Fibroblast of villous mesenchyme (primary cell): Measurements from ENCODE around the gene MED15. TPM values are rescaled to one million over a fixed set of nuclear protein-coding genes. Genes with fewer than 3 reads are reported as not detected.

Experiments used
- DNase-seq: peaks from one replicate; pipeline ENCODE4 v3.0.0-alpha.2; 2010; ENCODE audit warnings: low read depth
- H3K4me3 ChIP-seq: 2 replicates; pipeline ENCODE4 v1.5.1; 2011; ENCODE audit warnings: low read depth, mild to moderate bottlenecking, low read length
- CTCF ChIP-seq: IDR thresholded peaks from 2 replicates; pipeline ENCODE4 v1.5.1; 2012; ENCODE audit warnings: low read depth, mild to moderate bottlenecking, low read length; ENCODE audit not compliant: insufficient read depth
- total RNA-seq: library from RNA; depleted of rRNA; stranded (reverse); fragments of >200 nt; gene quantifications from 2 replicates; pipeline ENCODE4 v1.2.3, GENCODE V29; 2012

Gene MED15
- total RNA-seq, 1 donor = 51.0 TPM

- no peak overlapping the region for H3K4me3 ChIP-seq
- no peak for TF ChIP-seq CTCF
- DNase-seq = peak; percentile 19
Observed at GRCh38 chr22:20486229-20486628, 21.2 kb upstream of the MED15 start.

GRCh38 chr22:20487715-20488114 is 19.7 kb upstream of the MED15 start:
- DNase-seq = no peak
- H3K4me3 ChIP-seq = no peak overlapping the region
- TF ChIP-seq CTCF = no peak

GRCh38 chr22:20488946-20489345 is 18.5 kb upstream of the MED15 start:
- H3K4me3 ChIP-seq = no peak overlapping the region
- no peak for DNase-seq
- no peak for TF ChIP-seq CTCF

GRCh38 chr22:20490183-20490940 is 17.0 kb upstream of the MED15 start:
- TF ChIP-seq CTCF = no peak
- H3K4me3 ChIP-seq = no peak overlapping the region
- DNase-seq = no peak

GRCh38 chr22:20490941-20491307 is 16.5 kb upstream of the MED15 start:
- TF ChIP-seq CTCF = no peak
- no peak overlapping the region for H3K4me3 ChIP-seq

GRCh38 chr22:20491346-20491745 is 16.1 kb upstream of the MED15 start:
- H3K4me3 ChIP-seq = no peak overlapping the region
- no peak for TF ChIP-seq CTCF
- no peak for DNase-seq

More at GRCh38 chr22:20490941-20491307, 16.5 kb upstream of the MED15 start:
- no peak for DNase-seq
